Stimulated activated CD8-positive, alpha-beta memory T cell treated with anti-CD3 and anti-CD28 coated beads, Interleukin-2, amount 100 ng/mL, for 48 hours (primary cell): ENCODE data around the gene ACTN4.

Experiments
- DNase-seq, 2 donors: peaks; one replicate each; pipeline ENCODE4 v3.0.0-alpha.2; 2020; ENCODE audit warnings: low read depth in 2 of 2

Gene ACTN4

DNA sequence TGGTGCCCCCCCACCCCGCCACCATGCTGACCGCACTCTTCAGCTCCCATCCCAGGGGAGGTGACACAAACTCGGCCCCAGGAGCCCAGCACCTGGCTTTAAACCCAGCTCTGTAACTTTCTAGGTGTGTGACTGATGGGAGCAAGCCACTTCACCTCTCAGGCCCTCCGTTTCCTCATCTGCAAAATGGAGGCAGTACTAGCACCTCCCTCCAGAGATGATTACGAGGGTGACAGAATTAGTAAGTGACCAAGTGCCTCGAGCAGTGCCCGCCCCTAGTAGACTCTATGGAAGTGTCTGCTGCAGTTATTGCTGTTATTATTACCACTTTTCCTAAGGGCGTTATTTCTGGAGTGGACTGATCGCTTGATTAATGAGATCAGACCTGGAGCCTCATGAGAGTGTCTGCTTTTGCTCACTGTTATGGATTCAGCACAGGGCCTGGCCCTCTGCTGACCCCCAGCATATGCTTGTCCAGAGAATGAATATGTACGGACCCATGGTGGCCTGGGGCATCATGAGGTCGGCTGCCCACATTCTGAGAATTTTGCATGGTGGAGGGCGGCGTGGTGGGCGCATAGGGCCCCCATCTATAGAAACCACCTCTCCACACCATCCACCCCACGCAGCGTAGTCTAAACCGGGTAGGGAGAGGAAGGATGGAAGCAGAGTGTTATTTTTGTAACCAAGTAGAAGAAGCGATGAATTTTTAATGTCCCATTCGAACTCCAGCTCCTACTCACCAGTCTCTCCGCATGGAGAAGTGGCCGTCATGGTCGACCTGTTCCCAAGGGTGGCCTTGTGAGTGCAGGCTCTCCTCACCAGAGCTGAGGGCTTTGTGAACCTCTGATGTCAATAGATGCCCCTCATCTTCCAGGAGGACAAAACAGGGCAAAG lies 48.6 kb downstream of the ACTN4 start:
- no peak for DNase-seq

DNA sequence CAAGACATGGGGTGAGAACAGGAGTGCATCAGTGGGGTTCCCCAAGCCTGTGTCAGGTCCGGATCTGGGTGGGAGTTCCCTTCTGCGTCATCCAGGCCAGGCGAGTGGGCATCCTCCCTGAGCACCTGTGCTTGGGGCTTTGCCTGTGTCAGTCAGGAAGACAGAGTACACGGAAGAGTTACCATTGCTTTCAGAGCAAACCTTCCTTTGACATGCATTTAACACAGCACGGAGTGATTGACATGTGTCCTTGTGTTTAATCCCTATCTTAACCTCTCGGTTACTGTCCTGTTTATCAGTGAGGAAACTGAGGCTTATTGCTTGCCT lies 49.2 kb downstream of the ACTN4 start:
- no peak for DNase-seq

DNA sequence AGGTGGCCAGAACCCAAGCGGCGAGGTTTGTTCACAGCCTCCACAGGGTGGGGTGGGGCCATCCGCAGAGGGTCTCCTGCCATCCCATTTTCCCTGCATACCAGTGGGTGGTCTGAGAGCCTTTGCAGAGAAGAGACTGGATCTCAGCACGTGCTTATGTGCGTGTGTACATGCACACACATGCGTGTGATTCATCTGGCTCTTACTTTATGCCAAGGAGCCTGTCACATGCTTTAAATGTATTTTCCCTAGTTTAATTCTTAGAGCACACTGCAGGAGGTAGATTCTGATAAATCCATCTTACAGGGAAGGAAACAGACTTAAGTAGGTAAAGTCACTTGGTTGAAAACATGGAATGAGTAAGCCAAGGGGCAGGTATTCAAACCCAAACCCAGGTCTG lies 49.7 kb downstream of the ACTN4 start:
- no peak for DNase-seq

DNA sequence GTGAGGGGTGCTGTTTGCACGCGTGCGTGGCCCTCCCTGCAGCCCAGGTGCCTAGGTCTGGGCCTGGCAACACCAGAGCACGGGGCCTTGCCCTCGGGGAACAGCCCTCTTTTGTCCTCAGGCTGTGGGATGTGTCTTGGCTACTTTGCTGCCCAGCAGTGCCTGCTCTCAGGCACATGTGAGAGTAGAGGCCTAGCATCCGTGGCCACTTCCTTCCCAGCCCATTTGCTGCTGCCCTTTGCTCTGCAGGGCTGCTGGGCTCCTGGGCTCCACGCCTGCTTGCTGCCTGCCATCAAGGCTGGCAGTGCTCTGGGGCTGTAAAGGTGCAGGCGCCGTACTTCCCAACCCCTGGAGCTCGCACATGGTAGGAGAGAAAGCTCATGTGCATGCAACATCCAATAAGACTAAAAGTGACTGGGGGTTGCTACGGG lies 50.2 kb downstream of the ACTN4 start:
- DNase-seq: no peak

DNA sequence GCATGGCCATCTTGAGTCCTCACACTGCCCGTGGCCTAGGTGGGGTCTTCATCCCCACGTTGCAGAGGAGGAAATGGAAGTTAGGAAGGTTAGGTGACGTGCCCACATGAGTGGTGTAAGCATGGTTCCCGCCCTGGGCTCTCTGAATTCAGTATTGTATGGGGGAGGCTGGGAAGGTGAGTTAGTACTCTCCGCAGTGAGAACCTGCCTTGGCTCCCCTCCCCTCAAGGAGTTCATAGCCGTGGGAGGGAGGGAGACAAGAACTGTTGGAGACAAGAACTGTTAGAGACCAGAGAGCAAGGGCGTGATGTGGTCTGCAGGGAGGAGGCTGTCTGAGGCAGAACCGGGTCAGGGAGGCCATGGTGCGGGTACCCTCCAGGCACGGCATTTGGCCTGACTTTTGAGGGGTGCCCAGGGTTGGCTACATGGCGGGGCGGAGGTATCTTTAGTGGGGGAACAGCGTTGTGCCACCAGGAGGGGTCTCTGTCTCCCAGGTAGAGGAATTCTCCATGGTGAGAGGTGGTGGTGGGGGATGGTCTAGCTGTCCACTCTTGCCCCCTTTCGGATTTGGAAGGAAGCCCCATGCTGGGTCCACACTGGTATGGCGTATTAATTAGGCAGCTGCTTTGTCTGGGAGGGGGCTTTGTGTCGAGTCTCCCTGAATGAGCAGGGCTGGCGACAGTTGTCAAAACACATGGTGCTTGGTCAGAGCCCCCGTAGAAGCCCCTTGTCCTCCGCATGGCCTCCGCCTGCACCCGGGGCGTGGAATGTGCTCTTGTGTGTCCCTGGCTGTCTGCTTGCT lies 51.0 kb downstream of the ACTN4 start:
- DNase-seq: no peak

DNA sequence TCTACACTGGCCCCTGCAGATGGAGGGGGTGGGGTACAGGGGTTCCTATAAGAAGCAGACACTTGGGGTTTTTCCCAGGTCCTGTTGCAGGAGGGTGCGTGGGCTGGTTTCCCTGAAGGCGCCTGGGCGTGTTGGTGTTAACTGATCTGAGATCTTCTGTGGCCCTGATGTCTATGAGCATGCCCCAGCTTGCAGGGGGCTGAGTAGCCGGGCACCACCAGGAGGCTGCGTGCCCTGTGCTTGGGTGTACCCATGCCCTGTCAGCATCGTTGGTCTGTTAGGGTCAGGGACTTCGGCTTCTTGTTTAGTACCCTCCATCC lies 51.5 kb downstream of the ACTN4 start:
- DNase-seq: no peak

DNA sequence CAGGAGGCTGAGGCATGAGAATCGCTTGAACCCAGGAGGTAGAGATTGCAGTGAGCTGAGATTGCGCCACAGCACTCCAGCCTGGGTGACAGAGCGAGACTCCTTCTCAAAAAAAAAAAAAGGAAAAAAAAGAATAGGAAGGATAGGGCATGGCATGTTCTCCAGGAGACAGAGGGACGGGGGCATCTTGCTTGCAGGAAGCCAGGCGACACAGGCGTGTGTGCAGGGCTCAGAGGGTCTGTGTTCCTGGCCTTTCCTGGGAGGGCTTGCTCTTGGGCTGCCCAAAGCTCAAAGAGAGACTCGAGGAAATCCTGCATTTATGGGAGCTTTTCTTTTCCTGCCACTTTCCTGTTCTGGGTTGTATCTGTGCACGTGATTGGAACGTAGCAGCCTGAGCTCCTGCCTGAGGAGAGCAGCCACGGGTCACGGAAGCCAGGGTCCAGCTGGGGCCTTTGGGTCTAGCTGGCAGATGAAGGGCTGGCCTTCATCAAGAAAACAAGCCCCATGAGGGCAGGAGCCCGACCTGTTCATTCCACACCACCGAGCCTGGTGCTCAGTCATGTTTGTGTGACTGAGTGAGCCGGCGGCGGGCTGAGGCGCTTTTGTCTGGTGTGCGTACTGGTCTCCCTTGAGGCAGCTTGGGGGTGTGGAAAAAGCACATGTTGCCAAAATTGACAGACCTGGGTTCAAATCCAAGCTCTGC lies 52.3 kb downstream of the ACTN4 start:
- DNase-seq: no peak

DNA sequence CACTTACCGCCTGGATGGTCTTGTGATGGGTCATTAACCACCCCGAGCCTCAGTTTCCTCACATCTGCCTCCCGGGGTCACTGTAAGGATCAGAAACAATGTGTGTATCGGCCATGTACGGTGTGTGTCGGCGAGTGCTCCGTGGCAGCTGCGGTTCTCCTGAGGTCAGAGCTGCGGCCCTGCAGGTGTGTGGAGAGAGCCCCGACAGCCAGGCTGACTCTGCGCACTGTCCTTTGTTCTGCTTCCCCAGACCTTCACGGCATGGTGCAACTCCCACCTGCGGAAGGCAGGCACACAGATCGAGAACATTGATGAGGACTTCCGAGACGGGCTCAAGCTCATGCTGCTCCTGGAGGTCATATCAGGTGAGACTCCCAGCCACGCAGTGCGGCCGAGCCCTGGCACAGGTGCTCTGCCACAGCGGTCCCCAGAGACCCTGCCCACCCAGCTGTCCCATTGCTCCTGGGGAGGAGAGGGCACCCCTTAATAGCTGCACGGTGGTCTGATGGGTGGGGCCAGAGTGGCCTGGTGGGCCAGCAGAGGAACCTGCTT lies 53.0 kb downstream of the ACTN4 start:
- no peak for DNase-seq

DNA sequence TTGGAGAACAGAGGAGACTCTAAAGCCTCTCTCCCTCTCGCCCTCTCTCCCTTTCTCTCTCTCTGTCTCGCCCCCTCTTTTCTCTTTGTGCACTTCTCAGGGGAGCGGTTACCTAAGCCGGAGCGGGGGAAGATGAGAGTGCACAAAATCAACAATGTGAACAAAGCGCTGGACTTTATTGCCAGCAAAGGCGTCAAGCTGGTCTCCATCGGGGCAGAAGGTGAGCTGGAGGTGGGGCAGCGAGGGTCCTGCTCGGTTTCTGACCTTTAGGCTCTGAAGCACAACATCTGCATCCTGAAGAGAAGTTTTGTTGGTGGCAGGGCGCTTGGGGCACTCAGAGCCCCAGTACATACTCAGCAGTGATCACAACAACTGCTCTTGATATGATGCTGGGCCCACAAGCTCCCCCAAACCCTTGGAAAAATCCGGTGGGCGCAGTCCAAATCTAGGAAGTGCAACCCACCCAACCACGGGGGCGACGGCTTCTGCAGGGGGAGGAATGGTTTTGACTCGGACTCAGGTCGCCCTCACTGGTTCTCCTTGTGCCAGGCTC lies 53.5 kb downstream of the ACTN4 start:
- DNase-seq: no peak

DNA sequence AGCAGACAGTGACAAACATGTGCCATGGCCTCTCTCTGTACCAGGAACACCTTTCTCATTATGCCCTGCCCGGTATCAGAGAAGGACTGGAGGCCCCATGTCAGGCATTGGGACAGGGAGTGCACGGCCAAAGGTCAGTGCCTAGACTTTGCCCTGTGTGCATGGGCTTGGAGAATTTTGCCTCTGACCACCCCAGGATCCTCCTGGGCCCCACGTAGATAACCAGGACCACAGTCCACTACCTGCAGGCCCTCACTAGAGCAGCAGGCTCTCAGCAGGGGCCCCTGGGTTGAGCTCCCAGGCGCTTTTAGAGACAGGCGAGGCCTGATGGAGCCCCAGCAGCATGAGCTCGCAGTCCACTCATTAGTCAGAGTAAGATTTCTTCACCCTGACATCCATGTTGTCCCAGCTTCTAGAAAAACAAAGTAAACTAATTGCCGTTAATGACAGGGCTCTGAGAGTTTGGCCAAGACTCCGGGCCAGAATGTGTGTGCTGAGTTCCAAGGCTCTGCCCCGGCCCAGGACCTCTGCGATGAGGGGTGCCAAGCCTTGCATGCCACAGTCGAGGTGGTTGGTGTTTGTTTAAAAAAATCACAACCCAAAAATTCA lies 54.1 kb downstream of the ACTN4 start:
- DNase-seq: no peak

DNA sequence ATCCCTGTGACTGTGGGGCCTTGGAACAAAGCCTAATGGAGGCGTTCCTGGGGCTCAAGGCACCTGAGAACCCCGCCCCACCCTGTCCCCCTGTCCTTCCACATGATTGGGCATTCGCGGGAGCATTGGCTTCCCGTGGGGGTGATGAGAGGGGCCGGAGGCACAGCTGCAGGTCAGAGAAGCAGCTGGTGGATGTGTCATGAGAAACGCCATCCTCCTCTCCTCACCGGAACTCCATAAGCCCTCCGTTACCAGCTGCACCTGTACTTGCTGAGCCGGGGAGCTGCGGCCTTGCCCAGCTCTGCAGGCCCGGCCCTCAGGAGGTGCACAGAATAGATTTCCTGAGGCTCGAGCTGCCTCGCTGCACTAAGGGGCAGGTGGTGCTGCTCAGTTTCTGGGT lies 54.8 kb downstream of the ACTN4 start:
- DNase-seq: no peak

DNA sequence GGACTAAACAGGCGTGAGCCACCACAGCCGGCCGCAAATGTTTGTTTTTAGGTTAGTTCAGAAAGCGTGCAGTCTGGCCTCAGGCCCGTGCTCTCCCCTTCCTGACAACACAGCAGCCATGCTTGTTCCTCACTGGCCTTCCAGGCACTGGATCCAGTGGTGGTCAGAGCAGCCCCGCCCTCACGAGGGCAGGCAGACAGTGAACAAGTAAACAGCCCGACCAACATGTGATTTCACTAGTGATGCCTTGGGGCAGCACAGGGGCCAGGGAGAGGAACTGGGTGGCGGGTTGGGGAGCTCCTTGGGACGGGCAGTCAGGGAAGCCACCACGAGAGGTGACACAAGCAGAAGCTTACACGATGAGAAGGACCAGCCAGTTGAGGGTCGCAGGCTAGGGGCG lies 56.1 kb downstream of the ACTN4 start:
- no peak for DNase-seq

DNA sequence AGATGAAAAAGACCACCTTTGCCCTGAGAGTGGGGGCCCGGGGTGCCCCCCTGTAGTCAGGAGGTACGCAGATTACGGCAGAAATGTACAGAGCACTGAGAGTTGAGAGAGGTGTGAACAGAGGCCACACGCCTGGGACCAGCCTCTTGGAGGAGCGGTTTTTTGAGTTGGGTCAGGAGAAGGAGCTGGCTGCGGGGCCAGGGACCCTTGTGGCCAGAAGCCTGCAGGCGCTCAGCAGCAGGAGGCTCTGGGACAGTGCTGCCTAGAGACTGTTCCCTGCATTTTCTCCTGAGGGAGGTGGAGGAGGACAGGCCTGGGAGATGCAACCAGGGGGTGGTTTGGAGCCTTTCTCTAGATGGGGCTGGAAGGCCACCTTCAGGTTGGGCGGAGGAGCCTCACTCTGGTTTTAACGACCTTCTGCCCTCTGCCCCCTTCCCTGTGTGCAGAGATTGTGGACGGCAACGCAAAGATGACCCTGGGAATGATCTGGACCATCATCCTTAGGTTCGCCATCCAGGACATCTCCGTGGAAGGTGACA lies 57.1 kb downstream of the ACTN4 start:
- DNase-seq: no peak

DNA sequence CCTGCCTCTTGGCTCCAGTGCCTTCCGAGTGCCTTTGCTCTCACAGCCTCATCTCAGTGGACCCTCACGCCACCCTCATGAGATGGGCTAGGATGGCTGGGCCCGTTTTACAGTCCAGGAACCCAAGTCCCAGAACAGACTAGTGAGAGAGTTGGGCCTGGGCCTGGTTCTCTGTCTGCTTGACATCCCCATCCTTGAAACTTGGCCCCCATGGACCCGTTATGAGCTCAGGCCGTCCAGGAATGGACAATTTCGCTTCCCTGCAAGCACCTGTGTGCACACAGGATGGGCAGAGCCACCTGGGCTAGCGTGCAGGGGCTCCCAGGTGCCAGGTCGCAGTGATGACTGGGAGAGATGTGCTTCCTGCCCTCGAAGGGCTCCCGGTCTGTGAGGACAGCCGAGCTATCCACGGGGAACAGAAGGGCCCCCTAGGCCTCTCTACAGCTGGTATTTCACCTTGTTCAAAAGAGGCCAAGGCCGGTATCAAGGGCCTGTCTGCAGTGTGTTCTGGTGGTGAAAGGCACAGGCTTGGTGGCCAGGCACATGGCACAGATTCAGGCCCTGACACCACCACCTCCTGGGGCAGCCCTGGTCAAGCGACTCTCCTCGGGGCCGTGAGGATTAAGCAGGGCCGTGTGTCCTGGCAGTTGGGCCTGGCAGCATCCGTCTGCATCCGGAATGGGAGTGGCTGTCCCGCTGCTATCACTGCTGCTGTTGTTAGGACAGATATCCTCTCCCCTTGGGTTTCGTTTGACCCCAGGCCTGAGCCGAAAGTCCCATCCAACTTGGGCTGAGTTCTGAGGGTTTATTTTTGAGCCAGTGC lies 58.0 kb downstream of the ACTN4 start:
- no peak for DNase-seq

DNA sequence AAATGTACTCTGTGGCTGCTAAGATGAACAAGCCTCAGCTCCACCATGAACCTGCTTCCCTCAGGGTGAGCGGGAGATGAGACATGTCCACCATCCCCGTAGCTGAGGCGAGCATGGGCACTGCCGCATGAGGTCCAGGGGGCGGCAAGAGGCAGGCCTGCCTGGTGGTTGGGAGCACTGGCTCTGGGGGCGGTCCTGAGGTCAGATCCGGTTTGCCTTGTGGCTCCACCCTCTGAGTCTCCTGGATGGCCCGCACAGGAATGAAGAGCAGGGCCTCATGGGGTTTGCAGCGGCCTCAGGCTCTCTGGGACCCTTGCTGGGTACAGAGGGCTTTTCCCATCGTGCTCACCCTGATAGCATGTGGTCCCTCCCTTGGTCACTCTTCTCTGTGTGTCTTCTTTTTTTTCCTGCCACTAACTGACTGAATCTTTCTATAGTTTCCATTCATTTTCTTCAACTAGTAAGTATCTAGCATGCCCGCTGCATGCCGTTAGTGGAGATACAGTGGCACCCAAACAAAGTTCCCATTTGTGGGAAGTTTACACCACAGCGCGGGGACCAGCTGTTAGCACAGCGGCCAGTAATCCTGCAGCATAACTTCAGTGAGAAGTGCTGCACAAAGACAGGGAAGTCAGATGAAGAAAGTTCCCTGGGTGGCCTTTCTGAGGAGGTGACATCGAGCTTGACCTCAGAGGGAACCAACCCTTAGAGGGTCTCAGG lies 59.5 kb downstream of the ACTN4 start:
- DNase-seq: no peak

DNA sequence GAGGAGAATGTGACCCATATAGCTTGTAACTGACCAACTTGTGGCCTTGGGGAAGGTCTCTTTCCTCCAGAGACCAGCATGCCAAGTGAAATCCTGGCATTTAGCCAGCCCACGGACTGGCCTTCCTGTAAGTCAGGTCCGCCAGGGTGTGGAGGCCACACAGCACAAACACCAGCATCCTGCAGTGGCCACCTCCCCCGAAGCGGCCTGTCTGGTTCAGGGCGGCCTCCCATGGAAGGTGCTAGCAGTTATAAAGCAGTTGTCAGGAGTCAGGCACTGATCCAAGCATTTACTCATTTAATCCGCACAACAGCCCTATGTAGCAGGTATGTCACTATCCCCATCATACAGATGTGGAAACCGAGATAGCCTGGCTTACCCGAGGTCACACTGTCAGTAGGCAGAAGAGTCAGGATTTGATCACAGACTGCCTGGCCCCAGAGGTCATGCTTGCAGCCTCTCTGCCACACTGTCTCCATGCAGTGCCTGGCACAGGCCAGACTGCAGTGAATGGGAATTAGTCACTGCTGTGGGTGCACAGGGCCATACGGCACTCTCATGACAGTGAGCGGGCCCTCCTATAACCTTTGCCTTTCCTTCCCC lies 60.2 kb downstream of the ACTN4 start:
- no peak for DNase-seq

DNA sequence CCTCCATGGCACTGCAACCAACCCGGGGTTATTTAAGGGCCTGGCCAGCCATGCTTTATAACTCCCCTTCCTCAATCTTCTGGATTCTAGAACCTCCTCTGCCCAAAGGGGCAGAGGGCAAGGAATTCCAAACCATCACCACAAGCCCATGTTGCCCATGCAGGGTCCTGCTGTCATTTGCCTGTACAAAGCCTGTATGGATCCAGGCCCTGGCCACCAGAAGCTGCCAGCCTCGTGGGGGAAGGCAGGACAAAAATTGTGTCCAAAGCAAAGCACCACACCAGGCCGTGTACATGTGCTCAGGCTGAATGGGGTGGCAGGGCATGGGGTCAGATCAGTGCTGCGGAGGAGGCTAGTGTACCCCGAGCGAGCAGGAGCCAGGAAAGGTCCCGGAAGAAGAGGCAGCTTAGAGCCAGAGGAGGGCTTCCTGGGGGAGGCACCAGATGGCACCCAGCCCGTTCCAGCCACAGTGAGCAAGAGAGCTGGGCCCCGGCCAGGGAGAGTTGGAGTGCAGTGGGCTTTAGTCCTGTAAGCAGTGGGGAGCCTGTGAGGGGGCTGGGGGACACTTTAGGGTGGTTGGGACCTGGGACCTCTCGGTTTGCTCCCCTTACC lies 61.1 kb downstream of the ACTN4 start:
- DNase-seq: no peak

DNA sequence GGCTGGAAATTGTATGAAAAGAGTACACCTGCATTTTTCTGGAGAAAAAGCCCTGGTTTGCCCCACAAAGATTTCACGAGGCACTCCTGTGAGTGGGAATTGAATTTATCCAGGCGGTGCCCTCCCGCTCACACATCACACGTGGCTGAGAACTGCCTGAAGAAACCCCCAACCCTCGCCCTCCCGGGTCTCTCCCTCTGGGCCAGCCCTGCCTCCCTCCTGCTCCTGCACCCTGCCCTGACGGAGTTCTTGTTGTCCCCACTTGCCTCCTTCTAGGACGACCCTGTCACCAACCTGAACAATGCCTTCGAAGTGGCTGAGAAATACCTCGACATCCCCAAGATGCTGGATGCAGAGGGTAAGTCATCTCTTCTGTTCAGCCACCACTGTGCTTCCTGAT lies 61.7 kb downstream of the ACTN4 start:
- DNase-seq: no peak
